Measurements from ENCODE around the gene TYMP. TPM values are rescaled to one million over a fixed set of nuclear protein-coding genes. Genes with fewer than 3 reads are reported as not detected.

The TYMP gene
- polyA plus RNA-seq, 2 of the 4 experiments (the other 2 are of a cell fraction): 5.9 to 9.0 TPM

- TF ChIP-seq EHMT2 (IDR thresholded peaks at IDR 0.05; ENCODE audit: low read depth): no peak
- TF ChIP-seq HOXA7 (CRISPR knock-in tag; IDR thresholded peaks at IDR 0.05): no peak
- no peak for TF ChIP-seq CTCF (IDR thresholded peaks at IDR 0.05)
- TF ChIP-seq HOXB13 (CRISPR knock-in tag; IDR thresholded peaks at IDR 0.05; ENCODE audit: low read depth): no peak
- TF ChIP-seq EP300 (IDR thresholded peaks at IDR 0.05): no peak
- no peak for TF ChIP-seq MAX (IDR thresholded peaks at IDR 0.05)
- no peak for TF ChIP-seq NR3C1 (IDR thresholded peaks at IDR 0.05)
- no peak for TF ChIP-seq RAD21 (conservative IDR thresholded peaks at IDR 0.05 in 1 of 2, IDR thresholded peaks at IDR 0.05 in 1 of 2)
- no peak for TF ChIP-seq RNF2 (IDR thresholded peaks at IDR 0.05; ENCODE audit: borderline replicate concordance, low read depth)
- TF ChIP-seq SREBF2 (IDR thresholded peaks at IDR 0.05): no peak
- no peak for TF ChIP-seq JUN (IDR thresholded peaks at IDR 0.05)
- no peak for TF ChIP-seq FOSL2 (IDR thresholded peaks at IDR 0.05)
- no peak for TF ChIP-seq FOSL2 (CRISPR knock-in tag; IDR thresholded peaks at IDR 0.05)
- TF ChIP-seq RCOR1 (IDR thresholded peaks at IDR 0.05; ENCODE audit: low read depth, low read length): no peak
- CTCF ChIA-PET: interaction anchor here (0.7 to 1.8 kb wide), 3 partner anchors 14 to 280 kb away, joined by 3 to 7 read pairs (median 4); no protein-coding TSS in a partner anchor
- Histone ChIP-seq H3K27ac (peak overlapping the region; percentile 95 to 98), H3K9me3 (no peaks in the 10 kb centered on the region), H3K4me2 (peak overlapping the region; percentile 92), H3K4me3 (peak overlapping the region; percentile 64; the same call in 1 of the 3 replicates), H3K4me1 (peaks cover 23% of the 10 kb centered on the region)
- DNase-seq (ENCODE audit: low read depth in 1 of 2, low spot score in 1 of 2) (no peak), ATAC-seq (no peak), FAIRE-seq (no peak)
- POLR2A ChIA-PET: interaction anchor here (1.3 kb wide), 1 partner anchor 9 kb away, joined by 3 read pairs; no protein-coding TSS in a partner anchor
- 86% methylated on average over 19 of the region's 19 CpGs for WGBS (ENCODE audit: missing lambda C conversion rate)
Measured at GRCh38 chr22:50532824-50533796, 3.3 kb upstream of the TYMP start.

- peak overlapping the region; percentile 95 to 98 for H3K27ac ChIP-seq
- peak in 1 of 2 experiments; percentile 65 for DNase-seq (ENCODE audit: low read depth in 1 of 2, low spot score in 1 of 2)
Measured at GRCh38 chr22:50531962-50532674, 2.3 kb upstream of the TYMP start.

DNA sequence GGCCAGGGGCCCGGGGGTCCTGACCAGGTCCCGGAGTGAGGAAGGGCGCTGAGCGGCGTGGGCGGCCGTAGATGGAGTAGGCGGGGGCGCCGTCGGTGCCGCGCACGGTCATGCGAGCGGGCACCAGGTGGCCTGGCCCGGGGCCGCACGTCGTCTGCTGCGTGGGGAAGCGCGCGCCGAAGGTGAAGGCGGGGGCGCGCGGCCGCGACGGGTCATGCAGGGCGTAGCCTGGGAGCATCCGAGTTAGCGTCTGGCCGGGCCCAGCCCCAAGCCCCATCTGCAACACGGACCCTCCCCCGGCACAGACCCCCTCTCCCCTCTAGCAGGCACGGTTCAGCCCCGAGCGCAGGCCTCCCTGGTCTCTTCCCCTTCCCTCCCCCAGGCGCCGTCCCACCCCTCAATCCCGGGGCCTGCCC, 1.7 kb upstream of the TYMP start:
- ATAC-seq (peak; percentile 42 to 49), FAIRE-seq (no peak), DNase-seq (ENCODE audit: low read depth in 1 of 2, low spot score in 1 of 2) (peak in 1 of 2 experiments; percentile 75)
- Histone ChIP-seq H3K4me1 (peaks cover 29% of the 10 kb centered on the region), H3K27ac (peak overlapping the region; percentile 95 to 98), H3K4me3 (peak overlapping the region; percentile 64), H3K4me2 (peak overlapping the region; percentile 92), H3K9me3 (no peaks in the 10 kb centered on the region)
- ChIA-PET POLR2A (interaction anchor here (0.6 to 1.3 kb wide), 5 partner anchors 9 to 51 kb away, joined by 3 to 5 read pairs (median 3); partner anchors contain the start of gene SYCE3), CTCF (interaction anchor here (0.8 to 1.8 kb wide), 2 partner anchors 14 to 89 kb away, joined by 3 to 7 read pairs; partner anchors contain the start of gene KLHDC7B)
- no CpG with 5 or more reads among the region's 44 CpGs for WGBS (ENCODE audit: missing lambda C conversion rate)
- peak; percentile 47 for TF ChIP-seq MAX (IDR thresholded peaks at IDR 0.05)
- TF ChIP-seq HOXB13 (CRISPR knock-in tag; IDR thresholded peaks at IDR 0.05; ENCODE audit: low read depth): no peak
- TF ChIP-seq, protein P1, sequence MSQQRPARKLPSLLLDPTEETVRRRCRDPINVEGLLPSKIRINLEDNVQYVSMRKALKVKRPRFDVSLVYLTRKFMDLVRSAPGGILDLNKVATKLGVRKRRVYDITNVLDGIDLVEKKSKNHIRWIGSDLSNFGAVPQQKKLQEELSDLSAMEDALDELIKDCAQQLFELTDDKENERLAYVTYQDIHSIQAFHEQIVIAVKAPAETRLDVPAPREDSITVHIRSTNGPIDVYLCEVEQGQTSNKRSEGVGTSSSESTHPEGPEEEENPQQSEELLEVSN (IDR thresholded peaks at IDR 0.05; ENCODE audit: borderline replicate concordance, low read depth): no peak

More at GRCh38 chr22:50531962-50532674, 2.3 kb upstream of the TYMP start:
- Histone ChIP-seq H3K4me1 (peaks cover 26% of the 10 kb centered on the region), H3K9me3 (no peaks in the 10 kb centered on the region), H3K4me2 (peak overlapping the region; percentile 92), H3K4me3 (peak overlapping the region; percentile 64)
- TF ChIP-seq POLR2A (IDR thresholded peaks at IDR 0.05; ENCODE audit: low read length): peak; percentile 25
- no peak for TF ChIP-seq TFCP2L1 (CRISPR knock-in tag; IDR thresholded peaks at IDR 0.05)
- 3% methylated on average over 20 of the region's 56 CpGs for WGBS (ENCODE audit: missing lambda C conversion rate)
- peak; percentile 49 to 68 for ATAC-seq
- no peak for FAIRE-seq
- CTCF ChIA-PET: interaction anchor here (0.8 to 1.8 kb wide), 2 partner anchors 13 to 89 kb away, joined by 3 to 7 read pairs; partner anchors contain the start of gene KLHDC7B
- POLR2A ChIA-PET: interaction anchor here (0.6 to 1.3 kb wide), 5 partner anchors 9 to 50 kb away, joined by 3 to 5 read pairs (median 3); partner anchors contain the start of gene SYCE3

All from A549 (cell line).